Measurements from ENCODE around the gene CPA5.

DNA sequence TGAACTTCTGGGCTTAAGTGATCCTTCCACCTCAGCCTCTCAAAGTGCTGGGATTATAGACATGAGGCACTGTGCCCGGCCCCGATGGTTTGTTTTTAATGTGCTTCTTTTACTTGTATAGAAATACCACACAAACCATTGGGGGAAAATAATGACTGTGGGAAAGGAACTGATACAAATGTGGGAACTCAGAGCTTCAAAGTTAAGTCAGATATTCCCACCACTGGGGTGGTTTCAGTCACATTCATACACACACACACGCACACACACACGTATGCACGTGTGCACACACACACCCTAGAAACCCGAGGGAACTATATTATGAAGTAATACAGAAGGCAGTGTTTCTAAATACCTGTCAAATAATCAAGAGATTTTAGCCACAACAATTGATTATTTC lies 34.6 kb upstream of the CPA5 start:
- TF ChIP-seq, protein P1, sequence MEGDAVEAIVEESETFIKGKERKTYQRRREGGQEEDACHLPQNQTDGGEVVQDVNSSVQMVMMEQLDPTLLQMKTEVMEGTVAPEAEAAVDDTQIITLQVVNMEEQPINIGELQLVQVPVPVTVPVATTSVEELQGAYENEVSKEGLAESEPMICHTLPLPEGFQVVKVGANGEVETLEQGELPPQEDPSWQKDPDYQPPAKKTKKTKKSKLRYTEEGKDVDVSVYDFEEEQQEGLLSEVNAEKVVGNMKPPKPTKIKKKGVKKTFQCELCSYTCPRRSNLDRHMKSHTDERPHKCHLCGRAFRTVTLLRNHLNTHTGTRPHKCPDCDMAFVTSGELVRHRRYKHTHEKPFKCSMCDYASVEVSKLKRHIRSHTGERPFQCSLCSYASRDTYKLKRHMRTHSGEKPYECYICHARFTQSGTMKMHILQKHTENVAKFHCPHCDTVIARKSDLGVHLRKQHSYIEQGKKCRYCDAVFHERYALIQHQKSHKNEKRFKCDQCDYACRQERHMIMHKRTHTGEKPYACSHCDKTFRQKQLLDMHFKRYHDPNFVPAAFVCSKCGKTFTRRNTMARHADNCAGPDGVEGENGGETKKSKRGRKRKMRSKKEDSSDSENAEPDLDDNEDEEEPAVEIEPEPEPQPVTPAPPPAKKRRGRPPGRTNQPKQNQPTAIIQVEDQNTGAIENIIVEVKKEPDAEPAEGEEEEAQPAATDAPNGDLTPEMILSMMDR (IDR thresholded peaks at IDR 0.05), result no peak
- no peak for TF ChIP-seq POLR2AphosphoS5 (IDR thresholded peaks at IDR 0.05)

All from upper lobe of left lung (tissue), 4 donors.